CD14-positive monocyte (primary cell): ENCODE results near the gene IGFBP1. TPM values are rescaled to one million over a fixed set of nuclear protein-coding genes. Genes with fewer than 3 reads are reported as not detected.

Experiments
- DNase-seq, 3 donors: peaks; one replicate each; pipeline ENCODE4 v3.0.0-alpha.2; 2011 to 2022
- H2AFZ ChIP-seq: 2 replicates; pipeline ENCODE4 v1.6.0; 2012; ENCODE audit warnings: mild to moderate bottlenecking, low read depth, low read length, inconsistent platforms; ENCODE audit not compliant: insufficient read depth, poor library complexity, severe bottlenecking
- H3K27ac ChIP-seq, 2 donors: 1 replicate in 1 of 2; 2 replicates in 1 of 2; pipeline ENCODE4 v1.5.1; 2012 to 2013; ENCODE audit warnings: low read length in 2 of 2, control low read depth in 1 of 2, inconsistent platforms in 1 of 2, low read depth in 1 of 2, mild to moderate bottlenecking in 1 of 2
- H3K27me3 ChIP-seq, 2 donors: one replicate each; pipeline versions ENCODE4 v1.6.0 to v1.6.1; 2011 to 2013; ENCODE audit warnings: low read length in 2 of 2; ENCODE audit not compliant: control insufficient read depth in 2 of 2, insufficient read depth in 2 of 2
- H3K36me3 ChIP-seq, 2 donors: replicated peaks in 1 of 2; 1 replicate in 1 of 2; 2 replicates in 1 of 2; pipeline versions ENCODE4 v1.5.1 to v1.6.1; 2012 to 2013; ENCODE audit warnings: low read length in 2 of 2, control low read depth in 1 of 2, inconsistent platforms in 1 of 2, mild to moderate bottlenecking in 1 of 2; ENCODE audit not compliant: insufficient read depth in 2 of 2, control insufficient read depth in 1 of 2
- H3K4me1 ChIP-seq, 2 donors: 1 replicate in 1 of 2; 2 replicates in 1 of 2; pipeline versions ENCODE4 v1.5.1 to v1.6.1; 2012 to 2013; ENCODE audit warnings: low read length in 2 of 2, control low read depth in 1 of 2, inconsistent platforms in 1 of 2, mild to moderate bottlenecking in 1 of 2, moderate library complexity in 1 of 2; ENCODE audit not compliant: insufficient read depth in 2 of 2, control insufficient read depth in 1 of 2
- H3K4me2 ChIP-seq: replicated peaks from 2 replicates; pipeline ENCODE3; 2012; ENCODE audit warnings: low read length, moderate library complexity, mild to moderate bottlenecking; ENCODE audit not compliant: poor library complexity, severe bottlenecking; ENCODE audit errors: extremely low read depth
- H3K4me3 ChIP-seq, 3 experiments: fragments of 200-600 bp in 1 of 3; sonication (generic) in 1 of 3; replicated peaks in 1 of 3; 1 replicate in 2 of 3; 2 replicates in 1 of 3; pipeline ENCODE4 v1.5.1; 2011 to 2013; ENCODE audit warnings: low read length in 3 of 3, mild to moderate bottlenecking in 3 of 3, control low read depth in 2 of 3, low read depth in 2 of 3, inconsistent platforms in 1 of 3, moderate library complexity in 1 of 3
- H3K79me2 ChIP-seq: 2 replicates; pipeline ENCODE4 v1.6.0; 2012; ENCODE audit warnings: mild to moderate bottlenecking, control low read depth, inconsistent platforms, low read length, moderate library complexity; ENCODE audit not compliant: insufficient read depth
- H3K9ac ChIP-seq: 2 replicates; pipeline ENCODE4 v1.6.0; 2017; ENCODE audit warnings: low read length, mild to moderate bottlenecking; ENCODE audit not compliant: insufficient read depth, poor library complexity, severe bottlenecking
- H3K9me3 ChIP-seq, 2 donors: replicated peaks in 1 of 2; 1 replicate in 1 of 2; 2 replicates in 1 of 2; pipeline versions ENCODE4 v1.5.1 to v1.6.1; 2012 to 2013; ENCODE audit warnings: low read length in 2 of 2, control low read depth in 1 of 2; ENCODE audit not compliant: control insufficient read depth in 1 of 2, insufficient read depth in 1 of 2
- H4K20me1 ChIP-seq: 2 replicates; pipeline ENCODE4 v1.6.0; 2012; ENCODE audit warnings: mild to moderate bottlenecking, low read length, control low read depth, moderate library complexity; ENCODE audit not compliant: insufficient read depth
- H3K27ac Mint-ChIP-seq, 7 donors: one replicate each; pipeline ENCODE4 v1.8.0; 2020; ENCODE audit warnings: mild to moderate bottlenecking in 7 of 7, mixed read lengths in 7 of 7, moderate library complexity in 6 of 7, inconsistent platforms in 2 of 7
- H3K27me3 Mint-ChIP-seq, 3 donors: one replicate each; pipeline ENCODE4 v1.8.0; 2021 to 2022; ENCODE audit warnings: low read depth in 3 of 3, mild to moderate bottlenecking in 3 of 3, mixed read lengths in 3 of 3, moderate library complexity in 3 of 3, inconsistent platforms in 1 of 3
- H3K36me3 Mint-ChIP-seq, 2 donors: one replicate each; pipeline ENCODE4 v1.8.0; 2020; ENCODE audit warnings: mixed read lengths in 2 of 2, inconsistent platforms in 1 of 2, mild to moderate bottlenecking in 1 of 2
- H3K4me1 Mint-ChIP-seq: one replicate; pipeline ENCODE4 v1.8.0; 2020; ENCODE audit warnings: mild to moderate bottlenecking, mixed read lengths
- H3K4me3 Mint-ChIP-seq, 2 donors: one replicate each; pipeline ENCODE4 v1.8.0; 2020; ENCODE audit warnings: mild to moderate bottlenecking in 2 of 2, mixed read lengths in 2 of 2, moderate library complexity in 1 of 2
- H3K9me3 Mint-ChIP-seq, 7 donors: one replicate each; pipeline ENCODE4 v1.8.0; 2020 to 2022; ENCODE audit warnings: mixed read lengths in 7 of 7, mild to moderate bottlenecking in 6 of 7, moderate library complexity in 6 of 7, inconsistent platforms in 2 of 7
- CTCF ChIP-seq: fragments of 200-600 bp; IDR thresholded peaks from one replicate; pipeline ENCODE4 v1.8.0; 2022; ENCODE audit warnings: antibody characterized with exemption, mild to moderate bottlenecking
- WGBS: methylation state at CpG from one replicate; pipeline ENCODE4 v1.1.5; 2013; ENCODE audit warnings: missing lambda C conversion rate; ENCODE audit not compliant: insufficient coverage; 5-methylcytosine and 5-hydroxymethylcytosine counted together
- intact Hi-C, 2 donors: fragments of 100-400 bp; cut with micrococcal nuclease; formaldehyde crosslinking; loops; one replicate each; pipeline versions ENCODE4 v1.15.0 to v1.15.1; 2023
- polyA plus RNA-seq, 3 donors: library from polyadenylated mRNA; depleted of rRNA in 1 of 3; unstranded in 2 of 3; stranded (reverse) in 1 of 3; fragments of 300-500 nt in 2 of 3; fragments of >200 nt in 1 of 3; fragmentation: Illumina TruSeq in 2 of 3; gene quantifications; 1 replicate in 2 of 3; 2 replicates in 1 of 3; pipeline ENCODE4 v1.2.3, GENCODE V29; 2012 to 2021

The IGFBP1 gene
- polyA plus RNA-seq, 3 donors = not detected

GRCh38 chr7:45891462-45892402, 3.4 kb downstream of the IGFBP1 start:
- Histone ChIP-seq H3K9me3 (peaks cover 0 to 15% of the 10 kb centered on the region in 2 donors), H3K79me2 (no peaks in the 10 kb centered on the region), H3K36me3 (no peaks in the 10 kb centered on the region), H3K4me1 (no peaks in the 10 kb centered on the region), H3K4me2 (no peak overlapping the region), H3K27ac (no peak overlapping the region), H3K4me3 (no peak overlapping the region), H3K9ac (no peak overlapping the region), H2AFZ (no peak overlapping the region), H4K20me1 (no peaks in the 10 kb centered on the region), H3K27me3 (peaks cover 28 to 40% of the 10 kb centered on the region in 2 donors)
- Mint-ChIP-seq H3K4me1 (no peaks in the 10 kb centered on the region), H3K27ac (no peak overlapping the region), H3K27me3 (peaks cover 37 to 62% (median 48%) of the 10 kb centered on the region in 3 donors), H3K9me3 (peaks cover 0 to 7% (median 0%) of the 10 kb centered on the region in 7 donors), H3K4me3 (peak overlapping the region in 1 of 2 donors; percentile 8), H3K36me3 (no peaks in the 10 kb centered on the region)
- intact Hi-C loops = no loop called here
- 88% methylated on average over 7 of the region's 10 CpGs for WGBS
- TF ChIP-seq CTCF = peak; percentile 24
- DNase-seq = no peak

DNA sequence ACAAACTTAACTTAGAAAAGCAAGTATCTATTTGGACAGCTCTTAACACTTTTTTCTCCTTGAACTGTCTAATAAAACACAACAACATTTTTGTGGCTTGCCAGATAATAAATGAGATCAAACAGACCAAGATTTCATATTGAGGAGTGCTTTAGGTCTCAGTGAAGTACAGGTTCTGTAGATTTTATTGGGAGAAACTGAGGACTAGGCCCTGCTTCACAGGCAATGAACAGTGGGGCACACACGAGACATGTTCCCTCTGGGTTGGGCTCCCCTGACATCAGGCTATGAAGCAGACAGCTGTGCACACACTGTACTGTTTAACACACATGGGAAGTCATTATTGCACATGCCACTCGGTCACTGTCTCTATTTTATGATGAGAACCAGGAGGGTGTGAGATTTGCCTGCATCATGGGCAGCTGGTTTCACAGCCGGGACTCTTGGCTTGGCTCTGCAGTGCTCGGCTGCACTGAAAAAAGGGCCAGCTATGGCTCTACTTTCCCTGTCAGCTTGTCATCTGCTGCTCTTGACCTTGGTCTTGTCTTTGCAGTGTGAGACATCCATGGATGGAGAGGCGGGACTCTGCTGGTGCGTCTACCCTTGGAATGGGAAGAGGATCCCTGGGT, 4.2 kb downstream of the IGFBP1 start:
- intact Hi-C loops = no loop called here
- no peak for TF ChIP-seq CTCF
- no peaks in the 10 kb centered on the region for H3K36me3 ChIP-seq

More for the DNA sequence above, 4.2 kb downstream of the IGFBP1 start:
- no peaks in the 10 kb centered on the region for H4K20me1 ChIP-seq
- H3K4me3 ChIP-seq = no peak overlapping the region
- no peak overlapping the region for H2AFZ ChIP-seq
- Mint-ChIP-seq H3K36me3 (no peaks in the 10 kb centered on the region), H3K27ac (no peak overlapping the region), H3K4me1 (no peaks in the 10 kb centered on the region), H3K9me3 (peaks cover 0 to 7% (median 0%) of the 10 kb centered on the region in 7 donors), H3K4me3 (no peak overlapping the region), H3K27me3 (peaks cover 34 to 55% (median 42%) of the 10 kb centered on the region in 3 donors)
- H3K4me1 ChIP-seq = no peaks in the 10 kb centered on the region
- no peak for DNase-seq
- no peak overlapping the region for H3K9ac ChIP-seq
- no peak overlapping the region for H3K27ac ChIP-seq
- no peaks in the 10 kb centered on the region for H3K79me2 ChIP-seq
- H3K9me3 ChIP-seq = peaks cover 0 to 11% of the 10 kb centered on the region in 2 donors
- no peak overlapping the region for H3K4me2 ChIP-seq
- peaks cover 21 to 32% of the 10 kb centered on the region in 2 donors for H3K27me3 ChIP-seq
- 88% methylated on average over 4 of the region's 6 CpGs for WGBS
